Measurements from ENCODE around the gene DIABLO. TPM values are rescaled to one million over a fixed set of nuclear protein-coding genes. Genes with fewer than 3 reads are reported as not detected.
A peak's percentile ranks its signal among the peaks of the same experiment; 100 is the strongest.

Gene DIABLO
- total and polyA plus RNA-seq, 9 of the 15 experiments (the other 6 are each of a cell fraction or from before 2014, with no cell fraction given), result 37.3 to 101 (median 80.1) TPM

- no peak for FAIRE-seq
- Histone ChIP-seq H3K4me2 (ENCODE audit: insufficient read depth, low read length) (no peak overlapping the region), H3K9me1 (ENCODE audit: control insufficient read depth, insufficient read depth, low read length) (no peaks in the 10 kb centered on the region), H3K9me3 (replicated peaks; ENCODE audit: control insufficient read depth, insufficient read depth, low read depth, low read length) (no peaks in the 10 kb centered on the region), H3K4me1 (replicated peaks in 1 of 2; ENCODE audit: control insufficient read depth in 2 of 2, insufficient read depth in 2 of 2, low read length in 2 of 2) (peaks cover 21 to 42% of the 10 kb centered on the region in 2 experiments), H4K20me1 (replicated peaks; ENCODE audit: control insufficient read depth, insufficient read depth, low read length) (peaks cover 5% of the 10 kb centered on the region; the same call in 1 of the 2 replicates), H3K27ac (ENCODE audit: extremely low read depth, low read depth, low read length) (no peak overlapping the region), H3K79me2 (ENCODE audit: control insufficient read depth, insufficient read depth, low read length) (peaks cover 33% of the 10 kb centered on the region), H3K36me3 (ENCODE audit: control insufficient read depth, insufficient read depth, low read length) (peaks cover 36% of the 10 kb centered on the region), H2AFZ (ENCODE audit: low read depth, low read length) (no peak overlapping the region), H3K27me3 (ENCODE audit: control insufficient read depth in 2 of 2, insufficient read depth in 2 of 2, low read length in 2 of 2) (no peaks in the 10 kb centered on the region), H3K4me3 (no peak overlapping the region), H3K9ac (ENCODE audit: insufficient read depth in 1 of 2, low read depth in 2 of 2, low read length in 2 of 2) (peak overlapping the region in 1 of 2 experiments; percentile 88; a peak in 1 of 4 replicates)
- BruUV-seq (replicated peaks), result no TSS peak
- intact Hi-C loops (cut with micrococcal nuclease) (loop anchor here (5.0 kb wide), 1 partner anchor 40 kb away; the partner anchor contains the start of gene VPS33A), in situ Hi-C loops (cut with MboI) (no loop called here)
- TF ChIP-seq, protein P1, sequence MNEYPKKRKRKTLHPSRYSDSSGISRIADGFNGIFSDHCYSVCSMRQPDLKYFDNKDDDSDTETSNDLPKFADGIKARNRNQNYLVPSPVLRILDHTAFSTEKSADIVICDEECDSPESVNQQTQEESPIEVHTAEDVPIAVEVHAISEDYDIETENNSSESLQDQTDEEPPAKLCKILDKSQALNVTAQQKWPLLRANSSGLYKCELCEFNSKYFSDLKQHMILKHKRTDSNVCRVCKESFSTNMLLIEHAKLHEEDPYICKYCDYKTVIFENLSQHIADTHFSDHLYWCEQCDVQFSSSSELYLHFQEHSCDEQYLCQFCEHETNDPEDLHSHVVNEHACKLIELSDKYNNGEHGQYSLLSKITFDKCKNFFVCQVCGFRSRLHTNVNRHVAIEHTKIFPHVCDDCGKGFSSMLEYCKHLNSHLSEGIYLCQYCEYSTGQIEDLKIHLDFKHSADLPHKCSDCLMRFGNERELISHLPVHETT (CRISPR knock-in tag; conservative IDR thresholded peaks at IDR 0.05 in 1 of 2, IDR thresholded peaks at IDR 0.05 in 1 of 2), result no peak
- TF ChIP-seq RHOXF2B (CRISPR knock-in tag; conservative IDR thresholded peaks at IDR 0.05), result no peak
- ChIA-PET CTCF (ENCODE audit: low intra/inter-chr PET ratio) (no interaction called here), POLR2A (interaction anchor here (0.8 to 11.0 kb wide), 3 partner anchors 17 to 23 kb away, joined by 3 to 149 read pairs (median 4); partner anchors contain the start of gene B3GNT4)
- WGBS (ENCODE audit: insufficient coverage, low coverage, missing lambda C conversion rate), result 89% methylated on average over 17 of the region's 17 CpGs
- ATAC-seq, result no peak
- DNase-seq (ENCODE audit: extremely low read depth in 1 of 4, low spot score in 3 of 4), result no peak
These were observed 1.5 kb upstream of the DIABLO start for GRCh38 chr12:122227341-122227740.
